Ascending aorta (tissue), 2 donors: ENCODE measurements around the gene CACNB3. TPM values are rescaled to one million over a fixed set of nuclear protein-coding genes. Genes with fewer than 3 reads are reported as not detected.
"Not testable (repeated sequence)": the region's sequence is repeated elsewhere in the genome, so short reads cannot be mapped to it uniquely, and the experiment has no call there.

Source experiments
- DNase-seq, 2 donors: peaks; one replicate each; pipeline ENCODE4 v3.0.0-alpha.2; 2019; ENCODE audit warnings: low spot score in 2 of 2
- H3K27ac ChIP-seq, 2 donors: fragments of 200-600 bp; sonication (generic); one replicate each; pipeline ENCODE4 v1.5.1; 2016 to 2017; ENCODE audit warnings: mild to moderate bottlenecking in 1 of 2
- H3K27me3 ChIP-seq: fragments of 200-600 bp; sonication (generic); one replicate; pipeline ENCODE4 v1.5.1; 2017
- H3K36me3 ChIP-seq, 2 donors: fragments of 200-600 bp; sonication (generic); one replicate each; pipeline ENCODE4 v1.5.1; 2016
- H3K4me1 ChIP-seq, 2 donors: fragments of 200-600 bp; sonication (generic); one replicate each; pipeline ENCODE4 v1.5.1; 2016 to 2017; ENCODE audit warnings: mild to moderate bottlenecking in 1 of 2
- H3K4me3 ChIP-seq, 2 donors: fragments of 200-600 bp; sonication (generic); one replicate each; pipeline ENCODE4 v1.5.1; 2016 to 2017; ENCODE audit warnings: mild to moderate bottlenecking in 1 of 2
- H3K9me3 ChIP-seq, 2 donors: fragments of 200-600 bp; sonication (generic); one replicate each; pipeline ENCODE4 v1.5.1; 2016
- intact Hi-C: fragments of 100-400 bp; cut with DNase I; formaldehyde crosslinking; loops from one replicate; pipeline ENCODE4 v1.15.1; 2023
- total RNA-seq: library from RNA; depleted of rRNA; stranded (reverse); fragments of >200 nt; gene quantifications from one replicate; pipeline ENCODE4 v1.1.0, GENCODE V29; 2016
- TF ChIP-seq, protein P1 (sequence below), 3 experiments: fragments of 200-600 bp in 2 of 3; fragments of 450-650 bp in 1 of 3; sonication (generic) in 2 of 3; IDR thresholded peaks; one replicate each; pipeline ENCODE4 v1.5.1; 2016 to 2019; ENCODE audit warnings: antibody characterized with exemption in 3 of 3, mild to moderate bottlenecking in 1 of 3, moderate library complexity in 1 of 3

The CACNB3 gene
- total RNA-seq, 1 donor from 2014 or later, result 54.5 TPM

DNA sequence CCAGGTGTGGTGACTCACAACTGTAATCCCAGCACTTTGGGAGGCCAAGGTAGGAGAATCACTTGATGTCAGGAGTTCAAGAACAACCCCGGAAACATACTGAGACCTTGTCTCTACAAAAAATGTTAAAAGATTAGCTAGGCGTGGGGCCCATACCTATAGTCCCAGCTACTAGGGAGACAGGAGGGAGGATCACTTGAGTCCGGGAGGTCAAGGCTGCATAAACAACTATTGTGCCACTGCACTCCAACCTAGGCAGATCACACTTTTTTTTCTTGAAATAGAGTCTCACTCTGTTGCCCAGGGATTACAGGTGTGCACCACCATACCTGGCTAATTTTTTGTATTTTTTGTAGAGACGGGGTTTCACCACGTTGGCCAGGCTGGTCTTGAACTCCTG lies 41.3 kb downstream of the CACNB3 start:
- H3K36me3 ChIP-seq, result no peaks in the 10 kb centered on the region
- no peak overlapping the region for H3K4me3 ChIP-seq
- TF ChIP-seq, protein P1, sequence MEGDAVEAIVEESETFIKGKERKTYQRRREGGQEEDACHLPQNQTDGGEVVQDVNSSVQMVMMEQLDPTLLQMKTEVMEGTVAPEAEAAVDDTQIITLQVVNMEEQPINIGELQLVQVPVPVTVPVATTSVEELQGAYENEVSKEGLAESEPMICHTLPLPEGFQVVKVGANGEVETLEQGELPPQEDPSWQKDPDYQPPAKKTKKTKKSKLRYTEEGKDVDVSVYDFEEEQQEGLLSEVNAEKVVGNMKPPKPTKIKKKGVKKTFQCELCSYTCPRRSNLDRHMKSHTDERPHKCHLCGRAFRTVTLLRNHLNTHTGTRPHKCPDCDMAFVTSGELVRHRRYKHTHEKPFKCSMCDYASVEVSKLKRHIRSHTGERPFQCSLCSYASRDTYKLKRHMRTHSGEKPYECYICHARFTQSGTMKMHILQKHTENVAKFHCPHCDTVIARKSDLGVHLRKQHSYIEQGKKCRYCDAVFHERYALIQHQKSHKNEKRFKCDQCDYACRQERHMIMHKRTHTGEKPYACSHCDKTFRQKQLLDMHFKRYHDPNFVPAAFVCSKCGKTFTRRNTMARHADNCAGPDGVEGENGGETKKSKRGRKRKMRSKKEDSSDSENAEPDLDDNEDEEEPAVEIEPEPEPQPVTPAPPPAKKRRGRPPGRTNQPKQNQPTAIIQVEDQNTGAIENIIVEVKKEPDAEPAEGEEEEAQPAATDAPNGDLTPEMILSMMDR (IDR thresholded peaks at IDR 0.05), result no peak
- intact Hi-C loops, result no loop called here
- H3K4me1 ChIP-seq, result no peaks in the 10 kb centered on the region
- H3K9me3 ChIP-seq, result no peaks in the 10 kb centered on the region
- no peak for DNase-seq
- no peak overlapping the region for H3K27ac ChIP-seq
- no peaks in the 10 kb centered on the region for H3K27me3 ChIP-seq

- DNase-seq, intact Hi-C loops, H3K27me3 ChIP-seq, H3K27ac ChIP-seq, H3K4me1 ChIP-seq, H3K9me3 ChIP-seq, H3K4me3 ChIP-seq, H3K36me3 ChIP-seq: not testable (repeated sequence)
Measured at GRCh38 chr12:48860236-48860635, 41.9 kb downstream of the CACNB3 start.

- H3K36me3 ChIP-seq, result no peaks in the 10 kb centered on the region
- TF ChIP-seq, protein P1 (IDR thresholded peaks at IDR 0.05), result no peak
- H3K9me3 ChIP-seq, result no peaks in the 10 kb centered on the region
- intact Hi-C loops, result no loop called here
- H3K4me1 ChIP-seq, result peaks cover 3 to 8% of the 10 kb centered on the region in 2 donors
- H3K4me3 ChIP-seq, result no peak overlapping the region
- H3K27me3 ChIP-seq, result no peaks in the 10 kb centered on the region
- DNase-seq, result no peak
- H3K27ac ChIP-seq, result no peak overlapping the region
Measured at GRCh38 chr12:48861111-48861510, 42.8 kb downstream of the CACNB3 start.

- no peaks in the 10 kb centered on the region for H3K9me3 ChIP-seq
- H3K27me3 ChIP-seq, result no peaks in the 10 kb centered on the region
- no peaks in the 10 kb centered on the region for H3K36me3 ChIP-seq
- intact Hi-C loops, result no loop called here
- DNase-seq, result no peak
- H3K27ac ChIP-seq, result no peak overlapping the region
- TF ChIP-seq, protein P1 (IDR thresholded peaks at IDR 0.05), result no peak
- peaks cover 3 to 10% of the 10 kb centered on the region in 2 donors for H3K4me1 ChIP-seq
- H3K4me3 ChIP-seq, result no peak overlapping the region
Measured at GRCh38 chr12:48862760-48863159, 44.5 kb downstream of the CACNB3 start.

DNA sequence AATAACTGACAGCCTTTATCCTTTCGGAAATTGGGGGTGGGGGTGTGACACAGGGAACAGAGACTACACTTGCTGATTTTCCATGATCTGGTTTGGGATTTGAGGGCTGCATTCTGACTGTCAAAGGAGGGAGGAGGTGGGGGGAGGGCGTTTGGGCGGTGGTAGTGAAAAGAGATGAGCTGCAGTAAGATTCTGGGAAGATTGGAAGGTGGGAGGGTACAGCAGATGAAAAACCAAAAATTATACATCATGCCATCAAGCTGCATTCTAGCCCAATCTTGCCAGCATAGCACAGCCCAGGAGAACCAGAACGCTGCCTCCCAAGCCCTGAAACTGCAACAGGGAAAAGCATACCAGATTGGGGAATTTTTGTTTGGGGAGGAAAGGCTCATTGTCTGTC lies 45.0 kb downstream of the CACNB3 start:
- TF ChIP-seq, protein P1 (IDR thresholded peaks at IDR 0.05), result no peak
- intact Hi-C loops, result no loop called here
- H3K36me3 ChIP-seq, result no peaks in the 10 kb centered on the region
- DNase-seq, result no peak
- H3K27ac ChIP-seq, result no peak overlapping the region
- no peaks in the 10 kb centered on the region for H3K9me3 ChIP-seq
- H3K4me3 ChIP-seq, result no peak overlapping the region
- no peaks in the 10 kb centered on the region for H3K27me3 ChIP-seq
- peaks cover 3 to 10% of the 10 kb centered on the region in 2 donors for H3K4me1 ChIP-seq

DNA sequence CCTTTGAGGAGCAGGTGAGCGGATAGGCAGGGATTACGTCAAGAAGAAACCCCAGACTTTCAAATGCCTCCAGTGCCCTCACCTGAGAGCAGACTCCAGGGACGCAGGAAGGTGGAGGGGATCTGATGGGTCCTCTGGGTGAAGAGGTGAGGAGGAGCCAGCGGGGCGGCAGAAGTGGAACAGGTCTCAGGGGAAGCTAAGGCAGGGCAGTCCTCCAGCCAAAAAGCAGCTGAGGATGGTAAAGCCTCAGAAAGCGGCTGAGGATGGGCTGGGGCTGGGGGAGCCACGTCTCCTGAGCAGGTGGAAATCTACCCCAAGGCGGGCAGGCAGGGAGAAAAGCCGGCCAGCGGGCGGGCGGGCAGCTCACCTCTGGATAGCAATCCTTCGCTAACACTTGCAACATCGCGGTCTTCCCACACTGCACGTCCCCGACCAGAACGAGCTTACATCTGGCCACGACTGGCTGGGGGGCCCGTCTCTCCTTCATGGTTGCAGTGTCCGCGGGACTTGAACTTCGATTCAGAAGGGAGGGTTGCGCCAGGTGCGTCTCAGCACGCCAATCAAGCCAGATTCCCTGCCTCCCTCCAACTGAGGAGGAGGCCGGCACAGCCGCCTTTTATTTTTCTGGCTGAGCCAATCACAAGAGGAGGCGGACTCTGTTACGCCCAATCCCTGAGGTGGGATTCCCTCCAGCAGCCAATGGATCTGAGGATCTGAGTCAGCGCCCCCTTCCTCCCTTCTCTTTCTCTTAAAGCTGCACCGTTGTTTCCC lies 47.2 kb downstream of the CACNB3 start, which contains the start of gene RND1:
Gene RND1, minus strand, starts transcription at position 590 of the 771 bp plus-strand sequence. Its CDS starts 103 bp downstream, at position 487.
- no peaks in the 10 kb centered on the region for H3K36me3 ChIP-seq
- no peaks in the 10 kb centered on the region for H3K9me3 ChIP-seq
- TF ChIP-seq, protein P1 (IDR thresholded peaks at IDR 0.05), result peak in 1 of 3 experiments; percentile 15
- peak within 1 kb of the TSS; percentile 71 to 90 for H3K4me3 ChIP-seq
- no peak within 1 kb of the TSS for H3K27ac ChIP-seq
- H3K27me3 ChIP-seq, result no peaks in the 10 kb centered on the region
- H3K4me1 ChIP-seq, result peaks cover 3 to 10% of the 10 kb centered on the region in 2 donors
- intact Hi-C loops, result loop anchor here (1.0 kb wide), 1 partner anchor 13 kb away; the partner anchor contains the start of gene DDX23
- peak; percentile 73 to 94 for DNase-seq
